Upper lobe of right lung (tissue), 1 donor: Measurements from ENCODE around the gene HNF1A. TPM values are rescaled to one million over a fixed set of nuclear protein-coding genes. Genes with fewer than 3 reads are reported as not detected.
A peak's percentile ranks its signal among the peaks of the same experiment; 100 is the strongest.

Source experiments
- ATAC-seq: fragments of 200-7000 bp; cut with Tn5 transposase; one replicate; pipeline ENCODE4 v1.9.1; 2020; ENCODE audit warnings: mild to moderate bottlenecking, moderate library complexity
- DNase-seq: peaks from one replicate; pipeline ENCODE4 v3.0.0-alpha.2; 2020
- H3K27ac ChIP-seq: fragments of 200-600 bp; one replicate; pipeline ENCODE4 v1.8.0; 2022
- H3K27me3 ChIP-seq: fragments of 200-600 bp; one replicate; pipeline ENCODE4 v1.8.0; 2022; ENCODE audit warnings: mild to moderate bottlenecking
- H3K36me3 ChIP-seq: fragments of 200-600 bp; one replicate; pipeline ENCODE4 v1.8.0; 2022
- H3K4me1 ChIP-seq: fragments of 200-600 bp; one replicate; pipeline ENCODE4 v1.8.0; 2022
- H3K4me3 ChIP-seq: fragments of 200-600 bp; one replicate; pipeline ENCODE4 v1.8.0; 2022; ENCODE audit warnings: mild to moderate bottlenecking
- H3K9me3 ChIP-seq: fragments of 200-600 bp; one replicate; pipeline ENCODE4 v1.8.0; 2022
- intact Hi-C: fragments of 100-400 bp; cut with DNase I; formaldehyde crosslinking; loops from one replicate; pipeline ENCODE4 v1.11.0; 2022
- total RNA-seq: library from RNA; stranded (reverse); fragmentation: NEBNext Ultra II Directional; extraction: Animal tissue kit (Norgen Biotek cat#: 25700); gene quantifications from one replicate; pipeline ENCODE4 v1.2.1, GENCODE V29; 2021
- TF ChIP-seq, protein P1 (sequence below): fragments of 200-600 bp; IDR thresholded peaks from one replicate; pipeline ENCODE4 v1.8.0; 2022; ENCODE audit warnings: antibody characterized with exemption
- donor health status: DM: no; HTN: yes; CAD: no; lungs with severe emphysema.

The HNF1A gene
- total RNA-seq, 1 donor from 2014 or later: not detected

DNA sequence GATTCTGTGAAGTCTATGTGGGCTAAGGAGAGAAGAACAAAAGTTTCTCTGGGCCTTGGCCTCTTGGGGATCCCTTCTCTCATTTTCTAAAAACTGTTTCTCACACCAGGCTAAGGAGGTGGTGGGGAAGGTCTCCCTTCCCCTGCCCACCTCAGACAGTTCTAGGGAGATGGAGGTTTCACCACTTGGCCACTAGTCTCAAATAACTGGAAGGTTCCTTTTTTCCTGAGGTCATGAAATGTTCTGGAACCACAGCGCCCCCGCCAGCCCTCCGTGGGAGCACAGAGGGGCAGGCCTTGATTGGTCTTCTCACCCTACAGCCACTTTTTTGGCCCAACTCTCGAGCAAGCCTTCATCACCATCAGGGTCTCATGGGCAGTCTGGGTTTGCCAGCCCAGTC, 25.3 kb downstream of the HNF1A start:
- DNase-seq (no peak), ATAC-seq (no peak)
- H3K4me3 ChIP-seq: no peak overlapping the region
- no peaks in the 10 kb centered on the region for H3K9me3 ChIP-seq
- H3K27ac ChIP-seq: no peak overlapping the region
- H3K4me1 ChIP-seq: no peaks in the 10 kb centered on the region
- TF ChIP-seq, protein P1, sequence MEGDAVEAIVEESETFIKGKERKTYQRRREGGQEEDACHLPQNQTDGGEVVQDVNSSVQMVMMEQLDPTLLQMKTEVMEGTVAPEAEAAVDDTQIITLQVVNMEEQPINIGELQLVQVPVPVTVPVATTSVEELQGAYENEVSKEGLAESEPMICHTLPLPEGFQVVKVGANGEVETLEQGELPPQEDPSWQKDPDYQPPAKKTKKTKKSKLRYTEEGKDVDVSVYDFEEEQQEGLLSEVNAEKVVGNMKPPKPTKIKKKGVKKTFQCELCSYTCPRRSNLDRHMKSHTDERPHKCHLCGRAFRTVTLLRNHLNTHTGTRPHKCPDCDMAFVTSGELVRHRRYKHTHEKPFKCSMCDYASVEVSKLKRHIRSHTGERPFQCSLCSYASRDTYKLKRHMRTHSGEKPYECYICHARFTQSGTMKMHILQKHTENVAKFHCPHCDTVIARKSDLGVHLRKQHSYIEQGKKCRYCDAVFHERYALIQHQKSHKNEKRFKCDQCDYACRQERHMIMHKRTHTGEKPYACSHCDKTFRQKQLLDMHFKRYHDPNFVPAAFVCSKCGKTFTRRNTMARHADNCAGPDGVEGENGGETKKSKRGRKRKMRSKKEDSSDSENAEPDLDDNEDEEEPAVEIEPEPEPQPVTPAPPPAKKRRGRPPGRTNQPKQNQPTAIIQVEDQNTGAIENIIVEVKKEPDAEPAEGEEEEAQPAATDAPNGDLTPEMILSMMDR: no peak
- peaks cover 51% of the 10 kb centered on the region for H3K36me3 ChIP-seq
- intact Hi-C loops: no loop called here
- no peaks in the 10 kb centered on the region for H3K27me3 ChIP-seq

DNA sequence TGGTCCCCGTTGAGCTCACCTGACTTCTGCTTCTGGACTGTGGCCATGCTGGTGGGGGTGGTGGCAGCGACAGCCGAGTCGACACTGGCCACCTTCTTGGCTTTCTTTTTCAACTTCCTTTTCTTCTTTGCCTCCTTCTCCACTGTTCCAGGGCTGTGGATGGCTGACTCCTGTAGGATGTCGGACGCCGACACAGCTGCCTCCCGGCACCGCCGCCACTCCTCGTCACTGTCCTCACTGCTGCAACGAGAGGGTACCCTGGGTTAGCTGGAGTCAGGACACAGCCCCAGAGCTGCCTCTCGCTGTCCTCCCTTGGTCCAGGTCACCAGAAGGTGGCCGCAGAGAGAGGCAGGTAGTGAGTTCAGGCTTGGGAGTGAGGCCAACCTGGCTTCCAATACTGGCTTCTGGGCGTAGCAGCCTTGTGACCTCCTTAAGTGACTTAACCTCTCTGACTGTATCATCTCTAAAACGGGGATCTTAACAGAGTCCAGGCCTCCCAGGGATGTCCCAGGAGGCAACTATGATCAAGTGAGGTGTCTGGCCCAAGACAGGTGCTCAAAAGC, 26.0 kb downstream of the HNF1A start:
- ATAC-seq (no peak), DNase-seq (no peak)
- H3K4me3 ChIP-seq: no peak overlapping the region
- no peak overlapping the region for H3K27ac ChIP-seq
- no peaks in the 10 kb centered on the region for H3K27me3 ChIP-seq
- TF ChIP-seq, protein P1: no peak
- intact Hi-C loops: no loop called here
- H3K4me1 ChIP-seq: no peaks in the 10 kb centered on the region
- H3K36me3 ChIP-seq: peaks cover 58% of the 10 kb centered on the region
- no peaks in the 10 kb centered on the region for H3K9me3 ChIP-seq

DNA sequence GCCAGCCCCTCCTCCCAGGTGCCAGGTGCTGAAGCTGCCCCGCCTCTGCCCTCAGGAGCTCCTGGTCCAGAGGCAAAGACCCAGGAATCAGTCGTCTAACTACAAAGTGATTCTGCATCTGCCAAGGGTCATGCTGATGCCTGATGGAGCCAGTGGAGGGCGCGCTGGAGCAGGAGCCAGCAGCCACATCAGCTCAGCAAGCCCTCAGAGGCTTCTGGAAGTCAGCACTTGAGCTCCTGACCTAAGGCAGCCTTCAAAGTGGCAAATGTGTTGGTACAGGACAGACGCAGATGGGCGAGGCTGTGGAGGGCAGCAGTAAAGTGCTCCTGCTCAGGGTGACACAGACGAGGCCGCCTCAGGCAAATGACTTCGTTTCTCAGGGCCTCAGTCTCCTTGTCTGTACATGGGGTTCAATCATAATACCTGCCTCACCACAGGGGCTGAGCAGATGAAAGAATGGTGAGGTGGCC, 27.0 kb downstream of the HNF1A start:
- H3K27me3 ChIP-seq: no peaks in the 10 kb centered on the region
- TF ChIP-seq, protein P1: peak; percentile 43
- no peak overlapping the region for H3K27ac ChIP-seq
- DNase-seq (no peak), ATAC-seq (peak; percentile 66)
- no peaks in the 10 kb centered on the region for H3K9me3 ChIP-seq
- H3K4me3 ChIP-seq: no peak overlapping the region
- peaks cover 69% of the 10 kb centered on the region for H3K36me3 ChIP-seq
- intact Hi-C loops: no loop called here
- H3K4me1 ChIP-seq: no peaks in the 10 kb centered on the region

DNA sequence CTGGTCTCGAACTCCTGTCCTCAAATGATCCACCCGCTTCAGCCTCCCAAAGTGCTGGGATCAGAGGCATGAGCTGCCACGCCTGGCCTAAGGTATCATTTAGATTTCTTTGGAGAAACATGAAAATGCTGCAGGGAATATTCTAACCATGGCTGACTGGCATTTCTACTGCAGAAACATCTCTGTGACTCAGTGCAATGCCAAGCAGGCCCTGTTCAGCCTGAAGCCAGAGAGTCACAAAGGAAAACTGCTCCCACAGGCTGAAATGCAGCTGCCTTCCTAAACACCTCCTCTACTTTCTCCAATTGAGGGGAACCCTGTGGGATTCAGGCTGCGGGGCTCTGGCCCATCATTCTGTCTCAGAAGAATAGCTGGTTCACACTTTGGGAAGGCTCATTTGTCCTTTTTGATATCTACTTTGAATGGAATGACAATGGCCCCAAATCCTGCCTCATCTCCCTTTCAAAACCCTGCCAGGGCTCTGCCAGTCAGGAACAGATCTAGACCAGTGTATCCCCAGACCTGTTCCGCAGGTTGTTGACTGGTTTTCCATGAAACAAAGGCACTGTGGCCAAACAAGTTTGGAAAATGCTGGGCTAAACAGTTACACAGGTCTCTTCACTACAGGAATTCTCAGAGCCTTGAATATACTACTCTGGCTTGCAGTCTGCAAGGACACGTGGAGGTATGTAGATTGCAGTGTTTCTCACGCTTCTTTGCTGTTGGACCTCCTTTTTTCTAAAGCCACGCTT, 30.2 kb downstream of the HNF1A start:
- no peaks in the 10 kb centered on the region for H3K27me3 ChIP-seq
- no peaks in the 10 kb centered on the region for H3K4me1 ChIP-seq
- no peak for ATAC-seq
- H3K27ac ChIP-seq: no peak overlapping the region
- no peak overlapping the region for H3K4me3 ChIP-seq
- DNase-seq: peak; percentile 28
- TF ChIP-seq, protein P1: no peak
- peaks cover 76% of the 10 kb centered on the region for H3K36me3 ChIP-seq
- intact Hi-C loops: no loop called here
- no peaks in the 10 kb centered on the region for H3K9me3 ChIP-seq

DNA sequence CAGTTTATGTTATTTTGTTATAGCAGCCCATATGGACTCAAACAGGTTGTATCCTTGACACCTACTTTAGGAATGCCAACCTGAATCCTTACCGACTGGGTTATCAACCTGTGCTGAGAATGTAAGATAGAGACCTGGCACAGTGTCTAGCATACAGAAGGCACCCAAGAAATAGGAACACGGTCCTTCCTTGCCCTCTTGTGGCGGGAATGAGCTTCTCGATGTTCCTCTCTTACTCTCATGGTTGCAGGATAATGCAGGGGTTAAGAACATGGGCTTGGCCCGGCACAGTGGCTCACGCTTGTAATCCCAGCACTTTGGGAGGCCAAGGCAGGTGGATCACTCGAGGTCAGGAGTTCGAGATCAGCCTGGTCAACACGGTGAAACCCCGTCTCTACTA, 31.4 kb downstream of the HNF1A start:
- peaks cover 64% of the 10 kb centered on the region for H3K36me3 ChIP-seq
- no peak overlapping the region for H3K4me3 ChIP-seq
- no peak overlapping the region for H3K27ac ChIP-seq
- no peaks in the 10 kb centered on the region for H3K27me3 ChIP-seq
- DNase-seq: no peak
- intact Hi-C loops: no loop called here
- H3K4me1 ChIP-seq: no peaks in the 10 kb centered on the region
- H3K9me3 ChIP-seq: no peaks in the 10 kb centered on the region
- peak; percentile 79 for ATAC-seq
- TF ChIP-seq, protein P1: peak; percentile 18
